CD14-positive monocyte (primary cell): ENCODE data around the gene POU2F1. TPM values are rescaled to one million over a fixed set of nuclear protein-coding genes. Genes with fewer than 3 reads are reported as not detected.

Experiments used
- DNase-seq, 3 donors: peaks; one replicate each; pipeline ENCODE4 v3.0.0-alpha.2; 2011 to 2022
- H2AFZ ChIP-seq: 2 replicates; pipeline ENCODE4 v1.6.0; 2012; ENCODE audit warnings: mild to moderate bottlenecking, low read depth, low read length, inconsistent platforms; ENCODE audit not compliant: insufficient read depth, poor library complexity, severe bottlenecking
- H3K27ac ChIP-seq, 2 donors: 1 replicate in 1 of 2; 2 replicates in 1 of 2; pipeline ENCODE4 v1.5.1; 2012 to 2013; ENCODE audit warnings: low read length in 2 of 2, control low read depth in 1 of 2, inconsistent platforms in 1 of 2, low read depth in 1 of 2, mild to moderate bottlenecking in 1 of 2
- H3K27me3 ChIP-seq, 2 donors: one replicate each; pipeline versions ENCODE4 v1.6.0 to v1.6.1; 2011 to 2013; ENCODE audit warnings: low read length in 2 of 2; ENCODE audit not compliant: control insufficient read depth in 2 of 2, insufficient read depth in 2 of 2
- H3K36me3 ChIP-seq, 2 donors: replicated peaks in 1 of 2; 1 replicate in 1 of 2; 2 replicates in 1 of 2; pipeline versions ENCODE4 v1.5.1 to v1.6.1; 2012 to 2013; ENCODE audit warnings: low read length in 2 of 2, control low read depth in 1 of 2, inconsistent platforms in 1 of 2, mild to moderate bottlenecking in 1 of 2; ENCODE audit not compliant: insufficient read depth in 2 of 2, control insufficient read depth in 1 of 2
- H3K4me1 ChIP-seq, 2 donors: 1 replicate in 1 of 2; 2 replicates in 1 of 2; pipeline versions ENCODE4 v1.5.1 to v1.6.1; 2012 to 2013; ENCODE audit warnings: low read length in 2 of 2, control low read depth in 1 of 2, inconsistent platforms in 1 of 2, mild to moderate bottlenecking in 1 of 2, moderate library complexity in 1 of 2; ENCODE audit not compliant: insufficient read depth in 2 of 2, control insufficient read depth in 1 of 2
- H3K4me2 ChIP-seq: replicated peaks from 2 replicates; pipeline ENCODE3; 2012; ENCODE audit warnings: low read length, moderate library complexity, mild to moderate bottlenecking; ENCODE audit not compliant: poor library complexity, severe bottlenecking; ENCODE audit errors: extremely low read depth
- H3K4me3 ChIP-seq, 3 experiments: fragments of 200-600 bp in 1 of 3; sonication (generic) in 1 of 3; replicated peaks in 1 of 3; 1 replicate in 2 of 3; 2 replicates in 1 of 3; pipeline ENCODE4 v1.5.1; 2011 to 2013; ENCODE audit warnings: low read length in 3 of 3, mild to moderate bottlenecking in 3 of 3, control low read depth in 2 of 3, low read depth in 2 of 3, inconsistent platforms in 1 of 3, moderate library complexity in 1 of 3
- H3K79me2 ChIP-seq: 2 replicates; pipeline ENCODE4 v1.6.0; 2012; ENCODE audit warnings: mild to moderate bottlenecking, control low read depth, inconsistent platforms, low read length, moderate library complexity; ENCODE audit not compliant: insufficient read depth
- H3K9ac ChIP-seq: 2 replicates; pipeline ENCODE4 v1.6.0; 2017; ENCODE audit warnings: low read length, mild to moderate bottlenecking; ENCODE audit not compliant: insufficient read depth, poor library complexity, severe bottlenecking
- H3K9me3 ChIP-seq, 2 donors: replicated peaks in 1 of 2; 1 replicate in 1 of 2; 2 replicates in 1 of 2; pipeline versions ENCODE4 v1.5.1 to v1.6.1; 2012 to 2013; ENCODE audit warnings: low read length in 2 of 2, control low read depth in 1 of 2; ENCODE audit not compliant: control insufficient read depth in 1 of 2, insufficient read depth in 1 of 2
- H4K20me1 ChIP-seq: 2 replicates; pipeline ENCODE4 v1.6.0; 2012; ENCODE audit warnings: mild to moderate bottlenecking, low read length, control low read depth, moderate library complexity; ENCODE audit not compliant: insufficient read depth
- H3K27ac Mint-ChIP-seq, 7 donors: one replicate each; pipeline ENCODE4 v1.8.0; 2020; ENCODE audit warnings: mild to moderate bottlenecking in 7 of 7, mixed read lengths in 7 of 7, moderate library complexity in 6 of 7, inconsistent platforms in 2 of 7
- H3K27me3 Mint-ChIP-seq, 3 donors: one replicate each; pipeline ENCODE4 v1.8.0; 2021 to 2022; ENCODE audit warnings: low read depth in 3 of 3, mild to moderate bottlenecking in 3 of 3, mixed read lengths in 3 of 3, moderate library complexity in 3 of 3, inconsistent platforms in 1 of 3
- H3K36me3 Mint-ChIP-seq, 2 donors: one replicate each; pipeline ENCODE4 v1.8.0; 2020; ENCODE audit warnings: mixed read lengths in 2 of 2, inconsistent platforms in 1 of 2, mild to moderate bottlenecking in 1 of 2
- H3K4me1 Mint-ChIP-seq: one replicate; pipeline ENCODE4 v1.8.0; 2020; ENCODE audit warnings: mild to moderate bottlenecking, mixed read lengths
- H3K4me3 Mint-ChIP-seq, 2 donors: one replicate each; pipeline ENCODE4 v1.8.0; 2020; ENCODE audit warnings: mild to moderate bottlenecking in 2 of 2, mixed read lengths in 2 of 2, moderate library complexity in 1 of 2
- H3K9me3 Mint-ChIP-seq, 7 donors: one replicate each; pipeline ENCODE4 v1.8.0; 2020 to 2022; ENCODE audit warnings: mixed read lengths in 7 of 7, mild to moderate bottlenecking in 6 of 7, moderate library complexity in 6 of 7, inconsistent platforms in 2 of 7
- WGBS: methylation state at CpG from one replicate; pipeline ENCODE4 v1.1.5; 2013; ENCODE audit warnings: missing lambda C conversion rate; ENCODE audit not compliant: insufficient coverage; 5-methylcytosine and 5-hydroxymethylcytosine counted together
- intact Hi-C, 2 donors: fragments of 100-400 bp; cut with micrococcal nuclease; formaldehyde crosslinking; loops; one replicate each; pipeline versions ENCODE4 v1.15.0 to v1.15.1; 2023
- polyA plus RNA-seq, 3 donors: library from polyadenylated mRNA; depleted of rRNA in 1 of 3; unstranded in 2 of 3; stranded (reverse) in 1 of 3; fragments of 300-500 nt in 2 of 3; fragments of >200 nt in 1 of 3; fragmentation: Illumina TruSeq in 2 of 3; gene quantifications; 1 replicate in 2 of 3; 2 replicates in 1 of 3; pipeline ENCODE4 v1.2.3, GENCODE V29; 2012 to 2021
- TF ChIP-seq, protein P1 (sequence below): fragments of 200-600 bp; IDR thresholded peaks from one replicate; pipeline ENCODE4 v1.8.0; 2022; ENCODE audit warnings: antibody characterized with exemption, mild to moderate bottlenecking

Gene POU2F1
- polyA plus RNA-seq, 3 donors, result 2.3 to 4.2 (median 3.9) TPM

DNA sequence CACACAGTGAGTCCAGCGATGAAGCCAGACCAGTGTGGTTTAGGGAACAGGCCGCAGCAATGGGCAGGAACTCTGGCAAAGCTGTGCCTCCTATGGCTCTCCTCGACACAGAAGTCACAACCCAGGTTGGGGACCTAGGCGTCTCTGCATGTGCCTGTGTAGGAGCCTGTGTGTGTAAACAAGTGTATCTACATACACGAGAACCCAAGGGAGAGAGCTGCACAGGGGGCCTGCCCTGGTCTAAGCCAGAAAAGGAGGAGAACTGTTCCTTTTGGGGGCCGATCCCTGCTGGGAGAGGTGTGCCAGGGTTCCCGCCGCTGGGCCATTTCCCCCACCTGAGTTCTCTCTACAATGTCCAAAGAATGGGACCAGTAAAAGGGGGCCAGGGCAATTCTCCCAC lies 241.7 kb downstream of the POU2F1 start:
- Histone ChIP-seq H4K20me1 (no peaks in the 10 kb centered on the region), H3K4me3 (no peak overlapping the region), H2AFZ (no peak overlapping the region), H3K4me2 (no peak overlapping the region), H3K4me1 (no peaks in the 10 kb centered on the region), H3K9ac (no peak overlapping the region), H3K79me2 (no peaks in the 10 kb centered on the region), H3K9me3 (no peaks in the 10 kb centered on the region), H3K36me3 (no peaks in the 10 kb centered on the region), H3K27ac (no peak overlapping the region), H3K27me3 (no peaks in the 10 kb centered on the region)
- WGBS, result 96% methylated on average over 7 of the region's 8 CpGs
- Mint-ChIP-seq H3K4me3 (no peak overlapping the region), H3K36me3 (no peaks in the 10 kb centered on the region), H3K4me1 (peaks cover 5% of the 10 kb centered on the region), H3K9me3 (no peaks in the 10 kb centered on the region), H3K27me3 (peaks cover 2 to 9% (median 2%) of the 10 kb centered on the region in 3 donors), H3K27ac (no peak overlapping the region)
- TF ChIP-seq, protein P1, sequence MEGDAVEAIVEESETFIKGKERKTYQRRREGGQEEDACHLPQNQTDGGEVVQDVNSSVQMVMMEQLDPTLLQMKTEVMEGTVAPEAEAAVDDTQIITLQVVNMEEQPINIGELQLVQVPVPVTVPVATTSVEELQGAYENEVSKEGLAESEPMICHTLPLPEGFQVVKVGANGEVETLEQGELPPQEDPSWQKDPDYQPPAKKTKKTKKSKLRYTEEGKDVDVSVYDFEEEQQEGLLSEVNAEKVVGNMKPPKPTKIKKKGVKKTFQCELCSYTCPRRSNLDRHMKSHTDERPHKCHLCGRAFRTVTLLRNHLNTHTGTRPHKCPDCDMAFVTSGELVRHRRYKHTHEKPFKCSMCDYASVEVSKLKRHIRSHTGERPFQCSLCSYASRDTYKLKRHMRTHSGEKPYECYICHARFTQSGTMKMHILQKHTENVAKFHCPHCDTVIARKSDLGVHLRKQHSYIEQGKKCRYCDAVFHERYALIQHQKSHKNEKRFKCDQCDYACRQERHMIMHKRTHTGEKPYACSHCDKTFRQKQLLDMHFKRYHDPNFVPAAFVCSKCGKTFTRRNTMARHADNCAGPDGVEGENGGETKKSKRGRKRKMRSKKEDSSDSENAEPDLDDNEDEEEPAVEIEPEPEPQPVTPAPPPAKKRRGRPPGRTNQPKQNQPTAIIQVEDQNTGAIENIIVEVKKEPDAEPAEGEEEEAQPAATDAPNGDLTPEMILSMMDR, result no peak
- DNase-seq, result no peak
- intact Hi-C loops, result no loop called here

- no peaks in the 10 kb centered on the region for H3K79me2 ChIP-seq
- intact Hi-C loops, result no loop called here
- no peak overlapping the region for H3K4me3 ChIP-seq
- H3K27me3 ChIP-seq, result no peaks in the 10 kb centered on the region
- no peak for DNase-seq
- no peak overlapping the region for H3K9ac ChIP-seq
- Mint-ChIP-seq H3K9me3 (no peaks in the 10 kb centered on the region), H3K4me3 (no peak overlapping the region), H3K27ac (no peak overlapping the region), H3K36me3 (no peaks in the 10 kb centered on the region), H3K27me3 (peaks cover 0 to 4% (median 2%) of the 10 kb centered on the region in 3 donors), H3K4me1 (peaks cover 5% of the 10 kb centered on the region)
- TF ChIP-seq, protein P1, result no peak
- no peaks in the 10 kb centered on the region for H3K36me3 ChIP-seq
- H3K4me2 ChIP-seq, result no peak overlapping the region
- H3K27ac ChIP-seq, result no peak overlapping the region
- H3K9me3 ChIP-seq, result no peaks in the 10 kb centered on the region
- H3K4me1 ChIP-seq, result no peaks in the 10 kb centered on the region
- 100% methylated on average over 4 of the region's 4 CpGs for WGBS
- no peak overlapping the region for H2AFZ ChIP-seq
- no peaks in the 10 kb centered on the region for H4K20me1 ChIP-seq
These were observed 242.4 kb downstream of the POU2F1 start for GRCh38 chr1:167463080-167463479.
